Activated gamma-delta T cell (primary cell): ENCODE results near the gene LRSAM1.
A peak's percentile ranks its signal among the peaks of the same experiment; 100 is the strongest.

Experiments used
- DNase-seq: peaks from one replicate; lab custom pipeline; 2025; lab: John Stamatoyannopoulos, UW

The LRSAM1 gene

DNA sequence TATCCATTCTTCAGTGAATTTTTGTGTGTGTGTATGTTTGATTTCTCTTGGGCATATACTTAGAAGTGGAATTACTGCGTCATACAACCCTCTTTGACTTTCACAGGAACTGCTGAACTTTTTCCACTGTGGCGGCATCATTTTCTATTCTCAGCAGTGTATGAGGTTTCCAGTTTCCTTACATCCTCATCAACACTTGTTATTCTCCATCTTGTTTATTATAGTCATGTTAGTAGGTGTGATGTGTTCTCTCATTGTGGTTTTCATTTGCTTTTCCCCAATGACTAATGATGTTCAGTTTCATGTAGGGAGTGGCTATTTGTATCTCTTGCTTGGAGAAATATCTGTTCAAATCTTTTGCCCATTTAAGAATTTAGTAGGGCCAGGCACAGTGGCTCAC is 24.6 kb upstream of the LRSAM1 start:
- no peak for DNase-seq

DNA sequence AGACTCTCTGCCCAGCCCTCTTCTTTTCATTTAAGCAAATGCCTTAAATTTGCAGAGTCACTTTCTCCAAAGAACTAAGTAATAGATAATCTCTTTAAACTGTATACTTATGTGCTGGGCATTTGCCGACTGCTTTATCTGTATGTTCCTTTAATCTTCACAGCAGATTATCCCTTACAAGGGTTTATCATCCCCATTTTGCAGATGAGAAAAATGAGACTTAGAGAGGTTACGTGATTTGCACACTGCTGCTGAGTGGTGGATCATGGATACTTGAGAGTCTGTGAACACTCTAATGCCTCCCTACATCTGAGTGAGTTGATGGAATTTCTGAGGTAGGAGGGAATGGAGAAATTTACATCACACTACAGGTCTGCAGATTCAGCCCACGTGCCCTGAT is 23.0 kb upstream of the LRSAM1 start:
- no peak for DNase-seq

DNA sequence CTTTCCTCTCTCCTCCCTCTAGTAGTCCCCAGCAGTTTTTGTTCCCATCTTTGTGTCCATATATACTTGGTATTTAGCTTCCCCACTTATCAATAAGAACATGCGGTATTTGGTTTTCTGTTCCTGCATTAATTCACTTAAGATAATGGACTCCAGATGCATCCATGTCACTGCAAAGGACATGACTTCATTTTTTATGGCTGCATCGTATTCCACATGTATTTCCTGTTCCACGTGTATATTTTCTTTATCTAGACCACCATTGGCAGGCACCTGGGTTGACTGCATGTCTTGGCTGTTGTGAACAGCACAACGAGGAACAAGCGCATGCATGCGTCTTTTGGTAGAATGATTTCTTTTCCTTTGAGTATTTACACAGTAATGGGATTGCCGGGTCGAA is 20.9 kb upstream of the LRSAM1 start:
- DNase-seq, result no peak

DNA sequence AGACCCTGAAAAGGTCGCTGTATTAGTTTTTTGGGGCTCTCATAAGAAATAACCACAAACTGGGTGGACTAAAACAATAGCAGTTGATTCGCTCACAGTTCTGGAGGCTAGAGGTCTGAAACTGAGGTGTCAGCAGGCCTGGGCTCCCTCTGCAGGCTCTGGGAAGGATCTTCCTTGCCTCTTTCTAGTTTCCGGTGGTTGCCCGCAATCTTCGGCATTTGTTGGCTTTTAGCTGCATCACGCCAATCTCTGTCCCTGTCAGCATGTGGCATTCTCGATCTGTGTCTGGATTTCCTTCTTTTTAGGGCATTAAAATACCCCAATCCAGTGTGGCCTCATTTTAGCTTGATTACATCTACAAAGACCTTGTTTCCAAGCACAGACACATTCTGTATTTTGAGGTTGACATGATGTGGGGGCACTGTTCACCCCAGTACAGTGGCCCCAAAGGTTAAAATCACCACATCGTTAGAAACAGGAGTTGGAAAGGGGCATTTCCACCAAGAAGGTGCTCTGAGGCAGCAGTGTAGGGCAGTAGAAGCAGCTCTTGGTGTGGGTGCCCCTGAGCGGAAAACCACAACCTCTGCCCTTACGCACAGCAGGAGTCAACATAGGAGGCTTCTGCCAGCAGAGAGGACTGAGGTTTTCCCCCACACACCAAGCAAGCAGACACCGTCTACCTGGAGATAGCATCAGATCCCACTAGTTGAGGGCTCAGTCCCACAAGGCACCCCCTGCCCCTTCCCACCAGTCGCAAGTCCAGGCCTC is 13.6 kb upstream of the LRSAM1 start:
- DNase-seq, result no peak

DNA sequence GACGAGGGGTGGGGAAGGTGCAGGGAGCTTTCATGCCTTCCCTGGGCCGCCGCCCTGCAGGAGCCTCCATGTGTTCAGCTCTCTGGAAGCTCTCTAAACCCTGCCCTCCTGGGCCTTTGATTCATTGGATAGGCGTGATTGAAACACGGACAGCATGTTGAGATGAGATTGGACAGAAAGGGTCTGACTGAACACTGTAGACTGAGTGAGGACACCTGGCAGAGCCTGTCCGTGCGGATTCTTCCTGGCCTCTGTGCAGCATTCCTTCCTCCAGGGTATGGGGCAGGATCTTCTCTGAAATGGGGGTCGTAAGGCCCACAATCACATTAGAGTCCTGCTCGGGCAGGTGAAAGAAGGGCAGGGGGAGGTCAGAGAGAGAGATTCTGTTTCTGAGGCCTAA is 12.9 kb upstream of the LRSAM1 start:
- no peak for DNase-seq

DNA sequence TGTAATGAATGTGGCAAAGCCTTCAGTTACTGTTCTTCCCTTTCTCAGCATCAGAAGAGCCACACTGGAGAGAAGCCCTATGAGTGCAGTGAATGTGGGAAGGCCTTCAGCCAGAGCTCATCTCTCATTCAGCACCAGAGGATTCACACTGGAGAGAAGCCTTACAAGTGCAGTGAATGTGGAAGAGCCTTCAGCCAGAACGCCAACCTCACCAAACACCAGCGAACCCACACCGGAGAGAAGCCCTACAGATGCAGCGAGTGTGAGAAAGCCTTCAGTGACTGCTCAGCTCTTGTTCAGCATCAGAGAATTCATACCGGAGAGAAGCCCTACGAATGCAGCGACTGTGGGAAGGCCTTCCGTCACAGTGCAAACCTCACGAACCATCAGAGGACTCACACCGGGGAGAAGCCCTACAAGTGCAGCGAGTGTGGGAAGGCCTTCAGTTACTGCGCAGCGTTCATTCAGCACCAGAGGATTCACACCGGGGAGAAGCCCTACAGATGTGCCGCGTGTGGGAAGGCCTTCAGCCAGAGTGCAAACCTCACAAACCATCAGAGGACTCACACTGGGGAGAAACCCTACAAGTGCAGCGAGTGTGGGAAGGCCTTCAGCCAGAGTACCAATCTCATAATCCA is 6.9 kb upstream of the LRSAM1 start:
- no peak for DNase-seq

DNA sequence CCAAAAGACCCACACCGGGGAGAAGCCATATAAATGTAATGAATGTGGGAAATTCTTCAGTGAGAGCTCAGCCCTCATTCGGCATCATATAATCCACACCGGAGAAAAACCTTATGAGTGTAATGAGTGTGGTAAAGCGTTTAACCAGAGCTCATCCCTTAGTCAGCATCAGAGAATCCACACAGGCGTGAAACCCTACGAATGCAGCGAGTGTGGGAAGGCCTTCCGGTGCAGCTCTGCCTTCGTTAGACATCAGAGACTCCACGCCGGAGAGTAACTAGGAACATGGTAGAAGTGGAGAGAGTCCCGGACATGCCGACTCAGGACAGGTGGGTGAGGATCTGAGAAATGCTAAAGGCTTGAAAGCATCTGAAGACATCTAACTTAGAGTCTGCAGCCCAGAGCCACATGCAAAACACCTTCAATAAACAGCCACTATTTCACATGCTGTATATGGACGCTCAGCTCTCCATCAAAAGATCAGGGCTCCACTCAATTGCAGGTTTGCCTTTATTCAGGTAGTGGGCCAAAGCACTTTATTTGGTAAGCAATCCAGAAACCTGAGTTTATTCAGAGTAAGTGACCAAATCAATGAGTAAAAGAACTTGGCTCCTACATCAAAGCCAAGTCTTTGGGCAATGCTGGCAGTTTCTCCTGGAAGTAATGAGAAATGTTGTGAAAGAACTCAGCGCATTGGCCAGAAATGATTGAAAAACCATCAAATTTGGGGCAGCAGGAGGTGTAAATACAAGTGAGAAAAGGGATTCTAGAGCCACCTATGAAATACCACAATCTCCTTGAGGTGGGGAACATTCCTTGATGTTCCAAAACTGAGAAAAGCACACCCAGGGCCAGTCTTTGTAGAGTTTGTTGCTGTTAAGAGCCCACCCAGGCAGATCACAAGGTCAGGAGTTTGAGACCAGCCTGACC is 6.1 kb upstream of the LRSAM1 start:
- no peak for DNase-seq

DNA sequence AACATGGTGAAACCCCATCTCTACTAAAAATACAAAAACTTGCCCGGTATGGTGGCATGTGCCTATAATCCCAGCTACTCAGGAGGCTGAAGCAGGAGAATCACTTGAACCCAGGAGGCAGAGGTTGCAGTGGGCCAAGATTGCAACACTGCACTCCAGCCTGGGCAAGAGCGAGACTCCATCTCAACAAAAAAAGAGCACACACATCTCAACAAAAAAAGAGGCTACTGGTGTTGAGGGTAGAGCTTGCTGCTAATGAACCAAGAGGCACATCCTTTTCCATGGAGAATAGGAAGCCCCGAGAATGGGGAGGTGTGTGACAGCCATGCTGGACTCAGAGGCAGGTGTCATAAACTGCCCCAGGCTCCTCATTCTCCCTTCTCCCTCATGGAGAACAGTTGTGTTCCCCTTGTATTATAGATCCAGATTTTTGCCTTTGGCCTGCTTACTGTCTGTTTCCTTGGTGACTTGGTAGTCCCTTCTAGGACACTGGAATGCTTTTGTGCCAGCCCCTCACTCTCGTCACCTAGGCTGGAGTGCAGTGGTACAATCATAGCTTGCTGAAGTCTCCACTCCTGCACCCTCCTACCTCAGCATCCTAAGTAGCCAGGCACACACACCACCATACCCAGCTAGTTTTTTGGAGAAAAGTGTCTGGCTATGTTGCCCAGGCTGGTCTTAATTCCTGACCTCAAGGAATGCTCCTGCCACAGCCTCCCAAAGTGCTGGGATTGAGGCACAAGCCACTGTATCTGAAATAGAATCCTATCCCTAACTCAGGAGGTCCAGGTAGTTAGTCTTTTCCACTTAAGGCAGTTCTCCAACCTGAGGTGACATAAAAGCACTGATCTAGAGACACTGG is 5.2 kb upstream of the LRSAM1 start:
- no peak for DNase-seq

DNA sequence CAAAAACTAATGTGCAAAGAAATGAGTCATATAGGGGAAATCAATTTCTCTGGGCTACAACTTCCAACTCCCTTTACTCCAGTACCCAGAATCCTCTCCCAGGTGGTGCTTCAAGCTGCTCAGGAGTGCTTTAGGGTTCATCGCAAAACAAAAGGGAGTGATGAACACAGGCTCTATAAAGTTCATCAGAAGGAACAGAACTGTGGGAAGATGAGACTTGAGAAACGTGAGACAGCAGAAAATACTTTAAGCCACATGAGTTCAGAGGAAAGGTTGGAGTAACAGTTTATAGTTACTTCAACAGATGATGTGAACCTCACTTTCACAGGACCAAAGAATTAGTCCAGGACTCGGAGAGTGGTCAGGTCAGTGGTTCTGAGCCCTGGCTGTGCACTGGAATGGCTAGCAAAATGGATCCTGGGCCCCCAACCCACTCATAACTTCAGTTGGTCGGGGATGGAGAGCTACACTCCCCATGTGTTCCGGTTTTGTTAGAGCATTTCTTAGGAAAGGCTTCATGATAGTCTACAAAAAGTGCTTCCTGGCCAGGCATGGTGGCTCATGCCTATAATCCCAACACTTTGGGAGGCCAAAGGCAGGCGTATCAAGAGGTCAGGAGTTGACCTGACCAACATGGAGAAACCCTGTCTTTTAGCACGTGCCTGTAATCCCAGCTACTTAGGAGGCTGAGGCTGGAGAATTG is 4.4 kb upstream of the LRSAM1 start:
- no peak for DNase-seq

DNA sequence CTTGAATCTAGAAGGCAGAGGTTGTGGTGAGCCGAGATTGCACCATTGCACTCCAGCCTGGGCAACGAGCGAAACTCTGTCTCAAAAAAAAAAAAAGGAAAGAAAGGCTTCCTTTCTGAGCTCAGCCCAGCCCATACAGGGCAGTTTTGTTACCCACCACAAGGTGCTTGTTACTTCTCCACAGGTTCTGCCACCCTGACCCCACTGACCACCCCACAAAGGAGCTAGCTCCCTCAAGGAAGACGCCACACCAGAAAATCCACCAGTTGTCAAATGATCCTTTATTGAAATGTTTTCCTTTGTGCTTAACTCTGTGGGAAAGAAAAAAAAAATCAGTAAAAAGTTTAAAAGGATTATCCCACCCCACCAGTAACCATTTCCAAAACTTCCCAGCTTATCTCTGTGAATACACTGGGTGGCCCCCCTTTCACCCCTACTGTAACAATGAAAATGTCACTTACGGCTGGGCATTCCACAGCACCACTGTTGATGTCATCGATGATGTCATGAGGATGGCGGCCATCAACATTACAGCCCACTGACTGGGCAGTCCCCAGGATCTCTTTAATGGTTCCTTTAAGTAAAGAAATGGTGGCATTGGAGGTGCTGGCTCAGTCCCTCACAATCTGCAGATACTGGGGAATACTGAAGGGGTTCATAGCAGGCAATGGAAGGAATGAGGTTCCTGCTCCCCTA is 3.7 kb upstream of the LRSAM1 start:
- no peak for DNase-seq

DNA sequence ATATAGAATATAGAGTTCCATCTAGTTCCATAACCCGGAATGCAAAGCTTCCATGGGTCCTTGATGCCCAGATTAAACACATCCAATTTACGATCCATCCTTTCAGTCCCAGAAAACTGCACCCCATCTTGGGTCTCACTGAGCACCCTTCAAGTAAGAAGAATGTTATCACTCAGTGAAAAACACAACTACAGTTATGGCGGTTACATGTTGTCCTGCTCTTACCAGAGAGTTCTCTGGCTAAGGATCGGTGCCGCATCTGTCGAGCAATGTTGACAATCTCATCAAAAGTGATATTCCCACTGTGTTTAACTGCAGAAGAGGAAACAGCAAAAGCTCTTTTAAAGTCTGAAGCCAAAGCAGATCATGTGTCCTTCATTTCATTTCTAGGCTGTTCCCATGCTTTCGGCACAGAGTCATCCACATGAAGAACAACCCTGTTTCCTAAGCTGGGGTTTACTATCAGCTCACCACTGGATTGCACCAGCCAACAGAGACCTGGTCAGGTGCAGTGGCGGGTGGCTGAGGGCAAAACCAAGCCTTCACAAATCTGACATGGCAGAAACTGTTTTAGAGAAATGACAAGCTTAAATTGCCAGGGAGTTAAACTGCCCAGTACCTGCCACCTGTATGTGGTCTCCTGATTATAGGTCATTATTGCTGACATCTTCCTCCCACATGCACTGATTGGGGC is 3.1 kb upstream of the LRSAM1 start:
- no peak for DNase-seq

DNA sequence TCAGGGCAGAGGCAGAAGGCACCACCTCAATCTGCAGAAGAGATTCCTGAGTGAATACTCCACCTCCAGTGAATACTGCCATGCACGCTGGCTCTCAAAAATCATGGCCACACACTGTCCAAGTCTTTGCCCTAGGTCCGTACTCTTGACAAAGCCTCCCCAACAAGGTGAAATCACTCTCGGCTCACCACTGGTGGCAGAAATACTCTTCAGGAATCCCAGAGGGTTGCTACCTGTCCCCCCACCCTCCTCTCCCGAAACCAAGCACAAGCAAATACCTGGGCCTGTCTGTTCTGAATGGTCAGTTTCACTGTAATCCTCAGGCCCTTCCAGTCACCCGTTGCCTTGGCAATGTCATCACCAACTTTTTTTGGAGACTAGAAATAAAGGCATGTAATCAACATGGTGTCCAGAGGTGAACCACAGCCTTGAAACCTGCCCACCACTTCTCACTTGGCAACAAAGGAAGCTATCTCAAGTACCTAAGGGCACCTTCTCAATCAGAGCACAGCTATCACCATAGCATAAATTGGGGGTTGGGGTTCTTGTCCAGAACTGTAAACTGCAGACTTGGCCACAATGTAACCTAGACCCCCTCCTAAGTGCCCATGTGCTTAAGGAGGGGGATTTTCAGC is 1.9 kb upstream of the LRSAM1 start:
- no peak for DNase-seq

DNA sequence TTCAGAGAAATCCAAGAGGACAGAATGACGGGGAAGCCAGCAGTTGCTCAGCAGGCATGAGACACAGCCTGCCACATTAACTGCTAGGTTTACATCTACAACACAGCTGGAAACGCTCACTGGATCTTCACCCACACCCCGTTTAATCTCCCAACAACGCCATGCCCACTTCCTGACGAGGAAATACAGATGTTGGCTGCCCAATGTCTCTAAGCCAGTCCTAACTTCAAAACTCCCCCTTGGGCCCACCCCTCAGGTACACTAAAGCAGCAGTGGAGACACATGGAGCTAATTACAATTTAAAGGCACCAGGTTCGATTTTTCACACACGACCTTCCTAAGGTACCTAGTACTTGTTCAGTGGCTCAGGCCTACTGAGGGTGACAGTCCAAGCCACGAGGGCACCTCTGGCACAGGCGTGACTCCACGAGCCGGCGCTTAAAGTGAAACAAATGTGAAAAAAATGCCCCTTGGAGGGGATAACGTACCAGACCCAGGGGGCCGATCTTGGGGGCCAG is 1.0 kb upstream of the LRSAM1 start:
- no peak for DNase-seq

DNA sequence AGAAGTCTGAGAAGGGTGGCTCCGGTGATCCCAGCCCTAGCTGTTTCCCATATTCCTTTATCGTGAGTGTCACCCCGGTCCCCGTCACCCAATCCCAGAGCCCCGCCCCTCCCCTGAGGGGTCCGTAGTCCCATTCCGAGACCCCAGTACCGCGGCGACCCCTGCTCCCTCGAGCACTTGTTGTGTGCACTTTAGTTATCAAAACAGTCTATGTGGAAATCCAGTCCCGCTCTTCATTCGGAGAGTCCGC is 223 bp downstream of the LRSAM1 start:
- DNase-seq, result no peak

DNA sequence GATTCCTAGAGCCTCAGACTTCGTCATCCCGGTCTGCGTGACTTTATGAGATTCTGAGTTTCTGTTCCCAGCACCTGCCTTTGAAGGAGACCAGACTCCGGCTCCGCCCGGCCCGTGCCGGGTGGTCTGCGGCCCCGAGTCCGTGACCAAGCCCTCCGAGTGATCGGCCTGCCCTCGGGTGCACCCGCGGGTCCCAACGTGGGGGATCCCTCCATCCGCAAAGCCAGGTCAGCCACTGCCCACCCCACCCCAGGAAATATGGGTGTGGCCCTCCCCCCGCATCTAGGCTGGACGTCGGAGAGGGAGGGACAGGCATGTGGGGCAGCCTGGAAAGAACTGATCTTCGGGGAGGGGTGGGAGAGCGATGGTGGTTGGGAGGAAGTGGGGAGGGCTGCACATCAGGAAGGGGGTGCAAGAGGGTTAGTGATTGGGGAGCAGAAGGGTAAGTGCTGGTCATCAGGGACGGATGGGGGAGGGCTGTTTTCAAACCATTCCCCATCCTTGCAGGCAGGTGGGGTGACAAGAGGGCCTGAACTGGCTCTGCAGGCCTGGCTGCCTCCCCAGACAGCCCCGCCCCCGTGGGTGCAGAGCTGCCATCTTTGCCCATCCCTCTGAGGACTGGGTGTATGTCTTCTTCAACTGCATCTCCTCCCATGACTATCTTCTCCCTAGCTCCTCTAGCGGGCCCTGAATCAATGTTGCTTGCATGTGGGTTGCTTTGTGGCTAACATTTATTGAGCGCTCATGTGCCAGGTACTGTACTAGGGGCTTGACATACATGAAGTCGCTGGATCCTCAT is 747 bp downstream of the LRSAM1 start:
- peak; percentile 15 for DNase-seq

DNA sequence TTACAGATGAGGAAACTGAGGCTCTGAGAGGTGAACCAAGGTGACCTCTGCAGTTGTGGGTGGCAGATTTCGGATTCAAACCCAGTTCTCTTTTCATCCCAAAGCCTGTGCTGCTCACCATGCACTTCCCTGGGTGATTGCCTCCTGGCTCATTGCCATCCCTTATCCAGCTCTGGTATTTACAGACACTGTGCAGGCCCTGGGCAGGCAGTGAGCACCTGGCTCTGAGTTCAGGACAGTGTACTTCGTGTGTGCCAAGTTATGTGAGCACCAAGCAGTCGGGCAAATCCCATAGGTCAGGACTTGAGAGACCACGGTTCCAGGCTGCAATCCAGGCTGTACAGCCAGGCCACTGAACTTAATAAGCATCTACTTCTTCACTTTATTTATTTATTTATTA is 1.4 kb downstream of the LRSAM1 start:
- DNase-seq, result no peak

DNA sequence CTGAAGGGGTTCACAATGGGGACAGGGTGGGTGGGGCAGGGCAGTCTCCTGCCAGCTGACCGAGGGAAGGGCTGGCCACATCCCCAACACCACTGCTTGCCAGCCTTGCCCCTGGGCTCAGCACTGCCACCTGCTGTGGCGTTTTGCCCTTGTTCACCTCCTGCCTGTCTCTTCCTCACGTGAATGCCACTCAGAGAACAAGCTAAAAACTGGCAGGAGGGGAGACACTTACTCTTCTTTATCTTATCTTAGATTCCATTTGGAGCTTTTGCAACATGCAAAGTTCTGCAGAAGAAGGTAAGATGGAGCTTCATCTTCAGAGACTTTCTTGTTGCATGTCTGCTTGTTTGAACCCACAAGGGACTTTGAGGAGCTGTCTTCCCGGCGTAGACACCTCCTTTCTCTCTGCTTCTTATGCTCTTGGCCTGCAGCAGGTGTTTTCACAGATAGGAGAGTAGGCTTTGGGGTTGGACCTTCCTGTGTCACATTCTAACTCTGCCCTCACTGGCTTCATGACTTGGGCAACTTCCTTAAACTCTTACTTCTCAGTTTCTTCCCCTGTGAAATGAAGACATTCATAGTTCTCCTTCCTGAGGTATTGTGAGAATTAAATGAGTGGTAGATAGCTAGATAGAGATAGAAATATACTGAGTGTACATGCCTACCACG is 4.1 kb downstream of the LRSAM1 start:
- no peak for DNase-seq
